Upper lobe of right lung (tissue), 1 donor: ENCODE data around the gene LMO7. TPM values are rescaled to one million over a fixed set of nuclear protein-coding genes. Genes with fewer than 3 reads are reported as not detected.
"Not testable (repeated sequence)": the region's sequence is repeated elsewhere in the genome, so short reads cannot be mapped to it uniquely, and the experiment has no call there.

Source experiments
- ATAC-seq: fragments of 200-7000 bp; cut with Tn5 transposase; one replicate; pipeline ENCODE4 v1.9.1; 2020; ENCODE audit warnings: mild to moderate bottlenecking, moderate library complexity
- DNase-seq: peaks from one replicate; pipeline ENCODE4 v3.0.0-alpha.2; 2020
- H3K27ac ChIP-seq: fragments of 200-600 bp; one replicate; pipeline ENCODE4 v1.8.0; 2022
- H3K27me3 ChIP-seq: fragments of 200-600 bp; one replicate; pipeline ENCODE4 v1.8.0; 2022; ENCODE audit warnings: mild to moderate bottlenecking
- H3K36me3 ChIP-seq: fragments of 200-600 bp; one replicate; pipeline ENCODE4 v1.8.0; 2022
- H3K4me1 ChIP-seq: fragments of 200-600 bp; one replicate; pipeline ENCODE4 v1.8.0; 2022
- H3K4me3 ChIP-seq: fragments of 200-600 bp; one replicate; pipeline ENCODE4 v1.8.0; 2022; ENCODE audit warnings: mild to moderate bottlenecking
- H3K9me3 ChIP-seq: fragments of 200-600 bp; one replicate; pipeline ENCODE4 v1.8.0; 2022
- CTCF ChIP-seq: fragments of 200-600 bp; IDR thresholded peaks from one replicate; pipeline ENCODE4 v1.8.0; 2022; ENCODE audit warnings: antibody characterized with exemption
- intact Hi-C: fragments of 100-400 bp; cut with DNase I; formaldehyde crosslinking; loops from one replicate; pipeline ENCODE4 v1.11.0; 2022
- total RNA-seq: library from RNA; stranded (reverse); fragmentation: NEBNext Ultra II Directional; extraction: Animal tissue kit (Norgen Biotek cat#: 25700); gene quantifications from one replicate; pipeline ENCODE4 v1.2.1, GENCODE V29; 2021
- donor health status: DM: no; HTN: yes; CAD: no; lungs with severe emphysema.

The LMO7 gene
- total RNA-seq, 1 donor from 2014 or later = 549 TPM

DNA sequence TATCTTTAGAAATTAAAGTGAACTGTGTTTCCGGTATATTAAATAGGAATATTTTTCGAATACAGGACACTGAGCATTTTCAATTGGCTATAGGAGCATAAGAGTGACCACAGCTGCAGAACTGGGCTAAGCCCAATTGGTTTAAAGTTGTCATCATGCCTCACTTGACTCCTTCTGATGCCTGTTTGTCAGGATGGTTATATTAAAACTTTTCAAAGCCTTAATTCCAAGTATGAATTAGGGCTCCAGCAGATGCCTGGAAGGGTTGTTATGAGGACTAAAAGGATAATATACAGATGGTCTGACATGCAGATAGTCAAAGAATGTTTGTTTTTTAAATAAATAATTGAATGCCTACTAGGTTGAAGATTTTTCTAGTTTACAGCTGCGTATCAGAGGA is 100.0 kb downstream of the LMO7 start:
- Histone ChIP-seq H3K4me3 (no peak overlapping the region), H3K27ac (no peak overlapping the region), H3K27me3 (no peaks in the 10 kb centered on the region), H3K4me1 (no peaks in the 10 kb centered on the region), H3K9me3 (no peaks in the 10 kb centered on the region), H3K36me3 (no peaks in the 10 kb centered on the region)
- ATAC-seq = no peak
- intact Hi-C loops = no loop called here
- TF ChIP-seq CTCF = no peak
- DNase-seq = no peak

GRCh38 chr13:75738841-75739240 is 102.7 kb downstream of the LMO7 start:
- Histone ChIP-seq H3K27ac (no peak overlapping the region), H3K36me3 (no peaks in the 10 kb centered on the region), H3K4me1 (no peaks in the 10 kb centered on the region), H3K9me3 (no peaks in the 10 kb centered on the region), H3K27me3 (no peaks in the 10 kb centered on the region), H3K4me3 (no peak overlapping the region)
- ATAC-seq (no peak), DNase-seq (no peak)
- TF ChIP-seq CTCF = no peak
- intact Hi-C loops = no loop called here

GRCh38 chr13:75739244-75739868 is 103.2 kb downstream of the LMO7 start:
- DNase-seq (no peak), ATAC-seq (no peak)
- Histone ChIP-seq H3K4me3 (no peak overlapping the region), H3K27me3 (no peaks in the 10 kb centered on the region), H3K27ac (no peak overlapping the region), H3K4me1 (no peaks in the 10 kb centered on the region), H3K36me3 (no peaks in the 10 kb centered on the region), H3K9me3 (no peaks in the 10 kb centered on the region)
- intact Hi-C loops = no loop called here
- no peak for TF ChIP-seq CTCF

- no peak overlapping the region for H3K27ac ChIP-seq
- DNase-seq = no peak
- no peak for TF ChIP-seq CTCF
- H3K4me1 ChIP-seq = no peaks in the 10 kb centered on the region
- ATAC-seq = no peak
- intact Hi-C loops = no loop called here
- no peaks in the 10 kb centered on the region for H3K36me3 ChIP-seq
- no peak overlapping the region for H3K4me3 ChIP-seq
- H3K27me3 ChIP-seq = no peaks in the 10 kb centered on the region
- H3K9me3 ChIP-seq = no peaks in the 10 kb centered on the region
These were observed 103.9 kb downstream of the LMO7 start for GRCh38 chr13:75740031-75740430.

GRCh38 chr13:75743072-75743471 is 106.9 kb downstream of the LMO7 start:
- intact Hi-C loops, H3K27me3 ChIP-seq, H3K4me3 ChIP-seq, DNase-seq, H3K27ac ChIP-seq, ATAC-seq, H3K36me3 ChIP-seq, H3K9me3 ChIP-seq, H3K4me1 ChIP-seq: not testable (repeated sequence)

- Histone ChIP-seq H3K36me3 (no peaks in the 10 kb centered on the region), H3K9me3 (no peaks in the 10 kb centered on the region), H3K27ac (no peak overlapping the region), H3K4me1 (no peaks in the 10 kb centered on the region), H3K4me3 (no peak overlapping the region), H3K27me3 (no peaks in the 10 kb centered on the region)
- intact Hi-C loops = no loop called here
- TF ChIP-seq CTCF = no peak
- DNase-seq = no peak
- no peak for ATAC-seq
These were observed 108.0 kb downstream of the LMO7 start for GRCh38 chr13:75744127-75744526.
